HG03558 (cell line): ENCODE data around the gene GDE1.
"Not testable (repeated sequence)": the region's sequence is repeated elsewhere in the genome, so short reads cannot be mapped to it uniquely, and the experiment has no call there.

ENCODE experiments used
- ATAC-seq: cut with Tn5 transposase; IDR thresholded peaks from one replicate; pipeline ENCODE4 v1.9.1; 2021; ENCODE audit warnings: moderate number of reproducible peaks; ENCODE audit not compliant: unreplicated experiment; ENCODE audit errors: extremely low read depth

The GDE1 gene, protein sequence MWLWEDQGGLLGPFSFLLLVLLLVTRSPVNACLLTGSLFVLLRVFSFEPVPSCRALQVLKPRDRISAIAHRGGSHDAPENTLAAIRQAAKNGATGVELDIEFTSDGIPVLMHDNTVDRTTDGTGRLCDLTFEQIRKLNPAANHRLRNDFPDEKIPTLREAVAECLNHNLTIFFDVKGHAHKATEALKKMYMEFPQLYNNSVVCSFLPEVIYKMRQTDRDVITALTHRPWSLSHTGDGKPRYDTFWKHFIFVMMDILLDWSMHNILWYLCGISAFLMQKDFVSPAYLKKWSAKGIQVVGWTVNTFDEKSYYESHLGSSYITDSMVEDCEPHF

DNA sequence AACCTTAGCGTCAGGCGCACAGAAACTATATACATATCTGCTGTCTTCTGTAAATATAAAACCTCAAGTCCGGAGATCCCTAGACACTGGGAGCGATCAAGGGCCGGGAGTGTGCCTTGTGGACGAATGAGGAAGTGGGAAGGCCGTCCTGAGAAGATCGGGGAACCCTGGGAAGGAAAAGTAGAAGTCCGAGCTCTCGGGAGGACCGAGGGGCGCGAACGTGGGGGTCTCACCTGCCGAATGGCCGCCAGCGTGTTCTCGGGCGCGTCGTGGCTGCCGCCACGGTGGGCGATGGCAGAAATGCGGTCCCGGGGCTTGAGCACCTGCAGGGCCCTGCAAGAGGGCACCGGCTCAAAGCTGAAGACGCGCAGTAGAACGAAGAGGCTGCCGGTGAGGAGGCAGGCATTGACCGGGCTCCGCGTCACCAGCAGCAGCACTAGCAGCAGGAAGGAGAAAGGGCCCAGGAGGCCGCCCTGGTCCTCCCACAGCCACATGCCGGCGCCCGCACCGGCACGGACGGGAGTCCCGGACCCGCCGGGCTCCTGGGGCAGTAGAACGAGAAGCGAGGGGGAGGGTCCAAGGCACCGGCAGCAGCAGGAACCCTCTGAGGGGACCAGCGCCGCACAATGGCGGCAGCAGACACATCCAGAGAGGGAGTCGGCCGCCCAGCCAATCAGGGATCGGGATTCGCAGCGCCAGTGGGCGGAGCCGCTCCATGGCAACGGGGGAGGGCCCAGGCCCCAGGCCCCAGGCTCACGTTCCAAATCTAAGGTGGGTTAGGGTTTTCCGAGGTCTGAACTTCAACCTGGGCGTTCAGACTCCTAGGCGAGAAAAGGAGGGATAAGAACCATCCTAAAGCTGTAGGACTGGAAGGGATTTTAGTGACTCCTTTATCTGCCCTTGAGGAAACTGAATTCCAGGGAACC, at the start of gene GDE1:
TSS of gene GDE1 (minus strand) at position 628 of the 926 bp plus-strand sequence. CDS start at position 494, 134 bp downstream.
- peak; percentile 52 for ATAC-seq

DNA sequence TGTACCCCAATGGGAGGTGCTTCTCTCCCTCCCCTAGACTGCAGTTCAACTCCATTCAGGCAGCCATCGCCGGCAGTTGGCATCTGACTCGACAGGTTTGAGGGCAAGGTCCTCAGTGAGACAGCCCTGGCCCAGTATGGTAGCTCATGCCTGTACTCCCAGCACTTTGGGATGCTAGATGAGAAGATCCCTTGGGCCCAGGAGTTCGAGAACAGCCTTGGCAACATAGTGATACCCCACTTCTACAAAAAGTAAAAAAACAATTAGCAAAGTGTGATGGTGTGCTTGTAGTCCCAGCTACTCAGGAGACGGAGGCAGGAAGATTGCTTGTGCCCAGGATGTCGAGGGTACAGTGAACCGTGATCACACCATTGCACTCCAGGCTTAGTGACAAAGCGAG, 45.7 kb upstream of the GDE1 start:
- ATAC-seq, result no peak

DNA sequence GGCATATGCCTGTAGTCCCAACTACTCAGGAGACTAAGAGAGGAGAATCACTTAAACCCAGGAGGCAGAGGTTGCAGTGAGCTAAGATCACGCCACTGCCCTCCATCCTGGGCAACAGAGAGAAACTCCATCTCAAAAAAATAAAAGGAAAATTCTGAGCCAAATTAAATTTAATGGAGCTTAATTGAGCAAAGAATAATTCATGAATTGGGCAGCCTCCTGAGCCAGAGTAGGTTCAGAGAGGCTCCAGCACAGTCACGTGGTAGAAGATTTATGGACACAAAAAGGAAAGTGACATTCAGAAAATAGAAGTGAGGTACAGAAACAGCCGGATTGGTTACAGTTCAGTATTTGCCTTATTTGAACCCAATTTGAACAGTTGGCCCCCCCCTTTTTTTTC, 44.5 kb upstream of the GDE1 start:
- ATAC-seq, result no peak

DNA sequence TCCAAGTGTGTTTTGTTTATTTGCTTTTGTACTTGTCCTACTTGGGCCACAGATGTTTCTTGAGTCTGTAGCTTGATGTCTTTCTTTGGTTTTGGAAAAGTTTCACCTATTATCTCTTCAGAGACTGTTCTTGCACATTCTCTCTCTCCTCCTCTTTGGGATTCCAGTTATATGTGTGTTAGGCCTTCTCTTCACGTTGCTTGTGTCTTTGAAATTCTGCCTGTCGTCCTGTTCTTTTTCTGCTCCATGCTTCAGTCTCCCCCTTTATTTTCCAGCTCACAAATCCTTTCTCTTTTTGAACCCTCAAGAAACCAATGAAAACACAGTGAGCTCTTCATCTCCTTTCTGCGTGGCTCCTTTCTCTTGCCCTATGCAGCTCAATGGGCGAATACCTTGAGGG, 41.5 kb upstream of the GDE1 start:
- ATAC-seq, result no peak

DNA sequence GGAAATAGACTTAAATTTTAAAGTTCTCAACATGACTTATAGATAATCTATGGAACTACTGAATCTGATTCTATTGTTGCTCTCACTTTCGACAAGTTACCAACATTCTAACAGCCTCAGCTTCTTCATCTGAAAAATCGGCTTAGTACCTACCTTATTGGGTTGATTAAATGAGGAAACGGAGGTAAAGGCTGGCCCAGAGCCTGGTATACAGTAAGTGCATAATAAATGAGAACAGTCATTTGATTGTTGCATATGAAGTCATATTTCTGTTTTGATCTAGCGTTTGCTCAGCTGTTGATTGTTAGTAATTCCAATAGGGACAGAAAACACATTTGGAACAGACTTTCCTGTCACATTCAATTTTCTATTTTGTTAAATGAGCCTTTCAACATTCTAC, 38.2 kb upstream of the GDE1 start:
- ATAC-seq, result no peak

DNA sequence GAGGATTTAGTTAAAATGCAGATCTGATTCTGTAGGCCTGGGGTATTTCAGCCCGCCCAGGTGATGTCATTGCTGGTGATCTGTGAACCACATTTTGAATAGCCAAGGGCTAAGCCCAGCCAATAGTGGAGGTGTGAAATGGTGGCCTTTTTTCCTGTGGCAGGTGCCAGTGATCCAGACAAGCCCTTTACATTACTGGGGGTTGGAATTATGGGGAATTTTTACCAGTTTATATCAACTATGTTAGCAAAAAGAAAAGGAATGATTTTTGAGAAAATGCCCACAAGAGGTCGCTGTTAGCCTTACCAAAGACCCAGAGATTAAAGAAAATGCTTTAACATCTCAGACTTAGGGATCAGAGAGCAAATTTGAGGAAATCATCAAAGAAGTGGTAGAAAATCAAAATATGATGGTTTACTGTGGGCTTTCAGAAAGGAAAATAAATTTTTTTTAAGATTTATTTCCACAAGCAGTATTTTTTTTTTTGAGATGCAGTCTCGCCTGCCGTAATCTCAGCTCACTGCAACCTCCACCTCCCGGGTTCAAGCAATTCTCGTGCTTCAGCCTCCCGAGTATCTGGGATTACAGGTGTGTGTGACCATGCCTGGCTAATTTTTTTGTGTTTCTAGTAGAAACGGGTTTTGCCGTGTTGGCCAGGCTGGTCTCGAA, 37.5 kb upstream of the GDE1 start:
- ATAC-seq, result no peak

DNA sequence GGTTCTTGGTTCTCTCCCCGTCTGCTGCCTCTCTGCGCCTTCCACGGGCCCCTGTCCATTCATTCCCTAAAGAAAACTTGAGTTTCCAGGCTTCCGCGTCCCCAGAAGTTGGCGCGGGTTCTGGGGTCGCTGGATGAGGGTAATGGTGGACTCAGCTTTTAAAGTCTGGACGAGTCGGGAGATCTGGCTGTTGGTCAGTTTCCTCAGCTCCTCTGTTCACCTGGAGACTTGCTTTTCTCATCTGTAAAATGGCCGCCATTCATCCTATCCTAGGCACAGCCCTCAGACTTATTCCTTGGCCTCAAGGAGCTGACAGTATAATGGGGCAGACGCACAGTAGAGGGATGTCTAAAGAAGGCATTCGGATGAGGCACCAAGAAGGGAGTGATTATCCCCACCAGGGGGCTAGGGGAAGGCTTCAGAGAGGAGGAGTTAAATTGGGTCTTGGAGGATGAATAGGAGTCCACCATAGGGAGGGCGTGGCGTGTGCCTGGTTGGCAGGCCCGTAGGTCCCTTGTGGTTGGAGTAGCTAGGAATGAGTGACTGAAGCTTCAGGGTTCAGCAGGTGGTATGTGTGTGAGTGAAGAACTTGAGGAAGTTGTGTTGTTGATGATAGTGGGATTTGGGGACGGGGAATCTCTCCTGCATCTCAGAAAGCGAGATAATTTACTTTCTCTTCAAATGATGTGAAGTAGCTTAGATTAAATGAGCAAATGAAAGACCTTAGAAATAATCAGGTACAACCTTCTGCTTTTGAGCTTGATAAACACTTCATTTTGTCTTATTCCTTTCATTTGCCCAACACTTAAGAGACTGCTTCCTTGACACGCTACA, 34.3 kb upstream of the GDE1 start:
- no peak for ATAC-seq

DNA sequence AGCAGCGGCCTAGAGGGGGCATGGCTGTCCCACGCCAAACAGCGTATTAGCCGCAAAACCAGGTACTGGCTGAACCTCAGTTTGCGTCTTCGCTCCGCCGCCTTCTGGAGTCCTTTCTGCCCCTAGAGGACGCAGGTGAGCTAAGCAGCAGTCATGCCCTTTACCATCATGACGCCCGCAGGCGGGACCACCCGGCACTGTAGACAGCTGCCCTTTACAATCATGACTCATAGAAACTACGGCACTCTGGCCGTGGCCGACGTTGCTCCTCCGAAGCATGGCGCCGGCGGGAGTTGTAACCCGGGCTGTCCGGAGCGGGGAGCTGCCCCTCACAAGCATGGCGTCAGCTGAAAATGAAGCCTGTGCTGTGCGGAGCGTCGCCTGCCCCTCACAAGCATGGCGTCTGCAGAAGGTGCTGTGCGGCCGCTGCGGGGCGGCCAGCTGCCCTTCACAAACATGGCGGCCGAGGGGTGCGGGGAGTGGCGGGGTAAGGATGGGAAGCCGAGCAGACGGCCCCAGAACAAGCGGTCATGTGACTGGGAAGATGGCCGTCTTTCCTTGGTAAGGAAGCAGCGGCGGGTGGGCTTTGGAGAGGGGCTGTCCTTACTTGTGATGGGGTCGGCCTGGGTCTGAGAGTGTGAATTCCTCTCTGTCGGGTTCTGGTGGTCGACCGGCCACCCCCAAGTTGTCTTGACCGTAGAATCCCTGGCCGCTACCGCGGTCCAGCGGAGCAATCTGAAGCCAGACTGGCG, 33.5 kb upstream of the GDE1 start, which contains the start of gene VPS35L:
TSS of gene VPS35L (plus strand) at position 518 of the 752 bp plus-strand sequence. CDS start at position 545, 27 bp downstream.
- peak; percentile 90 for ATAC-seq

DNA sequence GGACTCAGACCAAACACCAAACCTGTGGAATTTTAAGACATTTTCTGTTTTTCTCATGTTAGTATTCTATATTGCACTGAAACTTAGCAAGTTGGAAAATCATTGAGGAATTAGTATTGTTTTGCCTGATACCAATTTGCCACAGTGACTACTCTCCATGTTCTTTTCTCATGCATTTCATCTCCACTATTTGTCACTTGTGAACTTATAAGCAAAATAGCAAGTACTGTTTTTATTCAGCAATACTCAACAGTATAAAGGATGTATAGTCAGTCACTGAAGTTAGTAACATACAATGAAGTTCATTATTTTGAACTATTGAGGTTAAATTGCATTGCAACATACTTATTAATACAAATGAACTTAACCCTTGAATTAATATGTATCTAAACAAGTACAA, 27.8 kb upstream of the GDE1 start:
- no peak for ATAC-seq

DNA sequence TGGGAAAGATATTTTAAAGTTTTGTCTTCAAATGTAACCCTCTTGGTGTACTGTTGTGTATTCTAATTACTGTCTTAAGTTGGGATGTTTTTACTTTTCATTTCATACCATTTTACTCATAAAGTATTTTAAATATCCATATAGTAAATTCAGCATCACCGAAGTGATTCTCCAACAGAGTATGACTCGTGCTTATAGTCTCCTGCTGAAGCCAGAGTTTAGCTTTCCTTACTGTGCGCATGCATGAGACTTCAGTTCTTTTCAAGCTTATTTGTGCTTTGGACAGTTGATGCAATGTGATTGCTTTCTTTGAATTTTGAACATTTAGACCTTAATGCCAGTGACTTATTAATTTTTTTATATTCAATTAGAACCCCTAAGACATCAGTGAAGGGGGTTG, 26.2 kb upstream of the GDE1 start:
- ATAC-seq, result no peak

DNA sequence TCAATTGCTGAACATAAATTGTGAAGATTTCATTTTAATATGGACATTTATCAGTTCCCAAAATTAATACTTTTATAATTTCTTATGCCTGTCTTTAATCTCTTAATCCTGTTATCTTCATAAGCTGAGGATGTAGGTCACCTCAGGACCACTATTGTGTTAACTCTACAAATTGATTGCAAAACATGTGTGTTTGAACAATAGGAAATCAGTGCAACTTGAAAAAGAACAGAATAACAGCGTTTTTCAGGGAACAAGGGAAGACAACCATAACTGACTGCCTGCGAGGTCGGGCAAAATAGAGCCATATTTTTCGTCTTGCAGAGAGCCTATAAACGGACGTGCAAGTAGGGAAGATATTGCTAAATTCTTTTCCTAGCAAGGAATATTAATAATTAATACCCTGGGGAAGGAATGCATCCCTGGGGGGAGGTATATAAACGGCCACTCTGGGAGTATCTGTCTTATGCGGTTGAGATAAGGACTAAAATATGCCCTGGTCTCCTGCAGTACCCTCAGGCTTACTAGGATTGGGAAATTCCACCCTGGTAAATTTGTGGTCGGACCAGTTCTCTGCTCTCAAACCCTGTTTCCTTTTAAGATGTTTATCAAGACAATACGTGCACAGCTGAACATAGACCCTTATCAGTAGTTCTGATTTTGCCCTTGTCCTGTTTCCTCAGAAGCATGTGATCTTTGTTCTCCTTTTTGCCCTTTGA, 21.5 kb upstream of the GDE1 start:
- ATAC-seq, result not testable (repeated sequence)

DNA sequence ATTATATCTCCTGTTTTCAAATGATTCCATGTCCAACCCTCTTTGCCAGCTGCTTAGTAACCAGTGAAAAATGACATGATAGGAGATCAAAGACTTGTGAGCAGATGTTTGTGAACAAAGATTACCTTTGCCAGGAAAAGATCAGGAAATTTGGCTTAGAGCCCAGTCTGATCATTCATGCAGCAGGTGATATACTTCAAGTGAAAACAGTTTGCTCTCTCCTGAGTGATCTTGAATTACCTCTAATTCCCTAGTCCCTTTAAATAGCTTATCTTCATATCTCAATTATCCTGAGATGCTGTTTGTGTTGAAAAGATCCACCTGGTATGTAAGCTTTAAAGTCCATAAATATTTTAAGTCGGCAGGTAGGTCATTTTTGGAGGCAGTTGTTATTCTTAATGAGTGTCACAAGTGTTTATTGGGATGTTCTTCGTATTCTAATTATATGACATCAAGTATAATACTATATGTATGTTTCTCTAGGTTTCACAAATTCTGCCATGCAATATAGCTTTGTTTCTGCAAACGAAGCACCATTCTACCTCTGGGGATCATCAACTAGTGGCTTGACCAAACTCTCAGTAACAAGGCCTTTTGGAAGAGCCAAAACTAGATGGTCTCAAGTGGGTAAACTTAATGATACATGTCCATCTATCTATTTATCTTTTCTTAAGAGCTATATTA, 20.4 kb upstream of the GDE1 start:
- ATAC-seq, result no peak

DNA sequence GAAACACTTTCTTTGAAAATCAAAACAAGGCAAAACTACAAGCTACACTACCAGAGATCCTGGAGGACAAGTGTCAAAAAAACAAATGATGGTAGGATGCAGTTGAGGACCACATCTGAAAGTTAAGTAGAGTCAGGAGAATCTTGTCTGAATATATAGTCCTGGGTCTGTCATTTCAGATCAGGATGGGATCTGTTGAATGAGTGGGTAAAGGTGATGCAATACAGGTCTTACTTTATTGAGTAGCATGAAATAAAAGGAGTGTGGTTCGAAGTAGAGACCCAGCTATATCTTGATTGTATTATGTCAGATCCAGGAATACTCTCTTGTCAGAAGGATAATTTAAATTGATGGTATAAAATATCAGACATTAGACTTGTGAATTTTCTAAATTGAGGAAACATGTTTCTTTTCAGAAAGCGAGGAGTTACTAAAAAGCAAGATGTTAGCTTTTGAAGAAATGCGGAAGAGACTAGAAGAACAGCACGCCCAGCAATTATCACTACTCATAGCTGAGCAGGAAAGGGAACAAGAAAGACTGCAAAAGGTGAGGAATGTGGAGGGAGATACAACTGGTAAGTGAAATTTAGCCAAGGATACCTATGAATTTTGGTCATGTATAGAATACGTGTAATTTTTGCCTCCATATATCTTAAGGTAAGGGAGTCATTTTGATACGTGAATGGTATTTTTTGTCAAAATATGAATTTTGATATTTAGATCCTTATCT, 18.5 kb upstream of the GDE1 start:
- no peak for ATAC-seq

DNA sequence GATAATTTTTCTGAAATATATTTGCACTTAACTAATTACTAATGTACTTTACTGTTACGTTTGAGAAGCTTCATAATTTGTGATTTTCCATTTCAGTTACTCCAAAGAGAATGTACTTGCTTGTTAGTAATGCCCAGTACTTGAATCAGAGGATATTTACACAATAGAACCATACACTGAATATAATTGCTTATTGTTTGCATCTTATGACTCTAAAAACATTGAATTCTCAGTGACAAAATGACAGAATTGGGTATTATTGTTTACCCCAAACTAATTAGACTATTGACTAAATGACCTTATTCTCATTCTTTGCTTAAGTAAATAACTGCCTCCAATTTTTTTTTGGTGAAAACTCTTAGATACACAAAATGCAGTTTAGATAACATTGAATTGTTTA, 10.7 kb upstream of the GDE1 start:
- no peak for ATAC-seq

DNA sequence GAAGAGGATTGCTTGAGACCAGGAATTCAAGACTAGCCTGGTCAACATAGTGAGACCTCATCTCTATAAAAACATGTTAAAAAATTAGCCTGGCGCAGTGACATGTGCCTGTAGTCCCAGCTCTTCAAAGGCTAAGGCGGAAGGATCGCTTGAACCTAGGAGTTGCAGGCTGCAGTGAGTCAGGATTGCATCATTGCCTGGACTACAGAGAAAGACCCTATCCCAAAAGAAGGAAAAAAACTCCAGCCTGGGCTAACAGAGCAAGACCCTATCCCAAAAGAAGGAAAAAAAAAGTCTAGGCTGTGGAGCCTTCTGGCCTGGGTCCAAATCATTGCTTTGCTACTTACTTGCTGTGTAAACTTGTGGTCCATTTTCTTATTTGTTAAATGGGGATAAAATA, 6.8 kb upstream of the GDE1 start:
- ATAC-seq, result no peak

DNA sequence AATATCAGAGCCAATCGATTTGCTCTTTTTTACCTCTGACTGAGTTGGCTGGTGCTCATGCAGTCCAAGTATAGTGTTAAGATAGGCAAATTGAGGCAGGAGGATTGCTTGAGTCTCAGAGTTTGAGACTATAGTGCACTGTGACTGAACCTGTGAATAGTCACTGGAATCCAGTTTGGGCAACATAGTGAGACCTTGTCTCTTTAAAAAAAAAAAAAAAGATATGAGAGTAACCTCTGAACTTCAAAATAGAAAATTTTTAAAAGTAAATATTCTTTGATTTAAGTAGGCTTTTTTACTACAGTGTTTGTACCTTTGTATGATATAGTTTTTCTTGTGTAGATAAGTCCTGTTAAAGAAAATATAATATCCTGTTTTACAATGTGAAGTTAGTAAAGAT, 5.3 kb upstream of the GDE1 start:
- no peak for ATAC-seq

DNA sequence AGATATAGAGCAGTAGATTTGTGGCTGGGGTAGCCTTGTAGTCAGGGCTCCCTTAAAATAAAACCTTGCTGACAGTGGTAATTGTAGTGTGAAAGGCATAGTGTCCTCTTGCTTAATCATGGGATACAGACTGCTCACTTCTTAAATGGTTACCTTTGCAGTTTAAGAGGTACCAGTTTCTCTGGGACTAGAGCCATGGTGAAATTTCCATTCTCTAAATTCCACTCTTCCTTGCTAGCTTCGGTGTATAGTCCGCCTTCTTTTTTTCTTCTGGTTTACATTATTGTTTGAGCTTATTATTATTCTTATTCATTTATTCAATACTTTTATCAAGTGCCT, 3.5 kb upstream of the GDE1 start:
- ATAC-seq, result no peak
